NCI-H187 (cell line): ENCODE measurements around the gene ANKMY2.
"Not testable (repeated sequence)": the region's sequence is repeated elsewhere in the genome, so short reads cannot be mapped to it uniquely, and the experiment has no call there.

ENCODE experiments used
- DNase-seq, 2 experiments: peaks; one replicate each; lab custom pipeline; 2025; lab: John Stamatoyannopoulos, UW

Gene ANKMY2

DNA sequence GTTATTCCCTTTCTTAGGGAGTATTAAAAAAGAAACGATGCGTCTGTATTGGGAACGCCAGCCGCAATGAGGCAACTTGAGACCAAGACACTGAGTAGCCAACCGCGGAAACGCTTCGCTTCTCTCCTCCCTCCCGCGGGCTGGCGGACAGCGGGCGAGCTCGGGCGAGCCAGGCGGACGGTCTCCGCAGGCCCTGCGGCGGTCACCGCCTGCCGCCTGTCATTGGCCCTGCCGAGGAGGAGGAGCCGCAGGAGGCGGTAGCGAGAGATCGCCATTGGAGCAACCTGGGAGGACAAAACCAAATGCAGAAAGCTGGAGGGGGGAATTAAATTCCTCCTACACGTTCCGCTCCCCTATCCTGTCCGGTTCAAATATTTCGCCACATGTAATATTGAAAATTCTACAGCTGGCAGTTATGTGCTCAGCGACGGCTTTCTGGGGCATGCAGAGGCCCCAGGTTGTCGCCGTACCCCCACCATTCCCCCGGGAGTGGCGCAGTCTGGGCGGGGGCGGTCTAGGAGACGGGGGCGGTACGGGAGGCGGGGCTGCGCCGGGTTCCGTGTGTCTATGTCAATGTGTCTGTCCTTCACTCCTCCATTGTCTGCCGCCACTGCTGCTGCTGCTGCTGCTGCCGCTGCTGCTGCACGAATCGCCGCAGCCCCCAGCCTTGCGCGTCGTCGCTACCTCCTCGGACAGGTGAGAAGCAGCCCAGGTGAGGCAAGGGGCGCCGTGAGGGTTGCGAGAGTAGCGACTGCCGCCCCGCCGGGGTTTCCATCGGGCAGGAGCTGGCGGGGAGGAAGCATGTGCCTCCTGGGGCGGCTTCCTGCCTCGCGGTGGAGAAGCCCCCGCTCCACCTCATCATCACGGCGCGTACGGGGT, at the start of gene ANKMY2, which contains the start of gene BZW2:
Gene ANKMY2 (minus strand): TSS at position 162 of the 879 bp plus-strand sequence. CDS start 181 bp downstream, outside the sequence.
Gene BZW2 (plus strand): TSS at position 589 of the 879 bp plus-strand sequence. CDS start 19,263 bp downstream, outside the sequence.
- peak; percentile 93 to 94 for DNase-seq

- no peak for DNase-seq
These were observed 49.3 kb upstream of the ANKMY2 start for GRCh38 chr7:16694806-16695205.

- no peak for DNase-seq
These were observed 48.2 kb upstream of the ANKMY2 start for GRCh38 chr7:16693601-16694318.

- DNase-seq, result no peak
These were observed 45.7 kb upstream of the ANKMY2 start for GRCh38 chr7:16691241-16691640.

DNA sequence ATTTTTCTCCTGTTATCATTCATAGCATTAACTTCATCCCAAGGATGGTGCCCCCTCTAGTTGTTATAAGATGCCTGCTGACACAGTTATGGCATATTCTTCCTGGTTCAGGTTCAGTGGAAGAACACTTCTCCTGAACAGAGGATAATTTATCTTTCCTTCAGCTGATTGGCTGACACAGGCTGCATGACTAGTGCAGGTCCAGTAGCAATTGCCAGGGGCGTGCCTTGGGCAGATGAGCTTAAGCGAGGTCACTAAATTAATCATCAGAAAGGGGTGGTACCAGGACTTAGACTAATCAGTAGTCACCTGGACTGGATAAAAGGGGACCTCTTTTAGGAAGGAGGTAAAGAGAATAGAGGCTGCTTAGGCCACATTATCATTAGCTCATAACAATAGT, 42.7 kb upstream of the ANKMY2 start:
- DNase-seq, result no peak

GRCh38 chr7:16685535-16685934, 40.0 kb upstream of the ANKMY2 start:
- no peak for DNase-seq

DNA sequence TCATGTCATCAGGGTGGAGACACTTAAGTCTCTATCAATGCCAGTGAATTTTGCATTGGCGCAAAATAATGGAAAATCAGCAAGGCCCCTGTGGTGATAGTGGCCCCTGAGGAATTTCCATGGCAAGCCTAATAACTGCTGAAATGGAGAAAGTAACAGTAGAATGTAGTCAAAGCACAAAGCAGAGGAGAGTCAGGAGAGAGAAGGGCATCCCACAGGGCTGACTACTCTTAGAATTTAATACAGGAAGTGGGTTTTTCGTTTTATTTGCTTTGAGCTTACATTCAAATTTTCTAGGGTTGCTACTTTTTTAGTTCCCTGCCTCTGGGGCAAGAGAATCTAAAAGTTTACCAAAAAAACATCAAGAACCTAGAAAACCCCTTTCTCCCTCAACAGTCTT, 39.4 kb upstream of the ANKMY2 start:
- no peak for DNase-seq

DNA sequence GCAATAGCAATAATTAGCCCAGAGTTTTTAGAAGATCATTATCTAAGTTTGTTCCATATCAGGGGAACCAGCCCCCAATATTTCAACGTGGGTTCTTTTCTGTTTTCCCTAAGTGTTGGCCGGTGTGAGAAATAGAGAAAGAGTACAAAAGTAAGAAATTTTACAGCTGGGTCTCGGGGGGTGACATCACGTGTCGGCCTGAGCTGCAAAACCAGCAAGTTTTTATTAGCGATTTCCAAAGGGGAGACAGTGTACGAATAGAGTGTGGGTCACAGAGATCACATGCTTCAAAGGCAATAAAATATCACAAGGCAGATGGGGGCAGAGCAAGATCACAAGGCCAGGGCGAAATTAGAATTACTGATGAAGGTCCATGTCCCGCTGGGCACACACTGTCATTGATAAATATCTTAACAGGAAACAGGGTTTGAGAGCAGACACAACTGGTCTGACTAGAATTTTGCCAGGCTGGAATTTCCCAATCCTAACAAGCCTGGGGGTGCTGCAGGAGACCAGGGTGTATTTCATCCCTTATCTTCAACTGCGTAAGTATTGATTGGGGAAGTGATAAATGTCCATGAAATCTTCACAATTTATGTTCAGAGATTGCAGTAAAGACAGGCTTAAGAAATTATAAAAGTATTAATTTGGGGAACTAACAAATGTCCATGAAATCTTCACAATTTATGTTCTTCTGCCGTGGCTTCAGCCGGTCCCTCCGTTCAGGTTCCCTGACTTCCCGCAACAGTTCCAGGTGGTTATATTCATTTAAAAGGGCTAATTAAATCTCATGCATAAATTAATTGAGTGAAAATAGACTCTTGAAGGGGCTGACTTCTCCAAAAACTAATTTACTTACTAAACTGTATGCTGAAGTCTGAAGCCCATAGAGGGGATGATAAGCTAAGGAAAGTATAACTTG, 33.4 kb upstream of the ANKMY2 start:
- not testable (repeated sequence) for DNase-seq

GRCh38 chr7:16677978-16678494, 32.5 kb upstream of the ANKMY2 start:
- no peak for DNase-seq

GRCh38 chr7:16675277-16675676, 29.7 kb upstream of the ANKMY2 start:
- no peak for DNase-seq

GRCh38 chr7:16671811-16672210, 26.3 kb upstream of the ANKMY2 start:
- DNase-seq, result no peak

- DNase-seq, result no peak
These were observed 25.3 kb upstream of the ANKMY2 start for GRCh38 chr7:16670731-16671344.

DNA sequence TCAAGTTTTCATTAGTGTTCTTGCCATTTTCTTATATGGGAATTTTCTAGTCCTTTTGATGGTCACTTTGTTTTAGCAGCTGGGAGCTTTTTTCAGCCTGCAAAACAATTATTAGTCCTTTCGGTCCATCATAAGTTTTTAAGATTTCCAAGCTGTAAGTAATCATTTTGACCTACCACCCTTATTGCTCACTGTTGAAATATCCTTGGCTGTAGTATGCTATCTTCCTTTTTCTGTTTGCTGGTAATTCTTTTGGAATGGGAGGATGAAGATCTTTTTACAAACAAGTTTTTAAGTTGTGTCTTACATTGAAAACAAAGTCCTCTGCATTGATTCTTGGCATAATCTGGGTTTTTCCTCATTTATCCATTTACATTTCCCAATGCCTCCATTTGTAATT, 24.5 kb upstream of the ANKMY2 start:
- DNase-seq, result no peak

DNA sequence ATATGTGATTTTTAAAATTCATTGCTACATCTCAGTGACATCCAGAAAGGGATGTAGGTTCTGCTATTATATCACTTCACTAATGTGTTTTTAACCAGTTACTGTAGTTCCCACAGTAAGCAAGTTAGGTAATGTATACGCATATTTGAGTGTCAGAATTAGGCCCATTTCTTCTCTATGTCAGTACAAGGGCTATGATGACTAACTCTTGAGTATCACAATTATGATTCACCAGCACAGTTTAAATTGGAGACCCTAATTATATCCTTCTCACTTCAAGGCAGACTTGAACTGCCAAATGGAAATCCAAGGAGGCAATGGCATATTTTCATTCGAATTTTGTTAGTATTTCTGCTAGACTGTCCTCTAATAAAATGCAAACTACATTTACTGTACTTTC, 24.0 kb upstream of the ANKMY2 start:
- no peak for DNase-seq

DNA sequence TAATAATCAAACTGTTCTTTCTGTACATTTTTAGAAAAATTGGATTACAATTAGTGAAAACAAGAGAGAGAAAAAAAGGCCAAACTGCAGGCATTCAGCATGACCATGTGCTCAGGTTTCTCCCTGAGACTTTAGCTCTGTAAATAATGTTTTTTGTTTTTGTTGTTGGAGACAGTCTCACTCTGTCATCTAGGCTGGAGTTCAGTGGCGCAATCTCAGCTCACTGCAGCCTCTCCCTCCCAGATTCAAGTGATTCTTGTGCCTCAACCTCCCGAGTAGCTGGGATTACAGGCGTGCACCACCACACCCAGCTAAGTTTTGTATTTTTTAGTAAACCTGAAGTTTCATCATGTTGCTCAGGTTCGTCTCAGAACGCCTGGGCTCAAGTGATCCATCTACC, 23.4 kb upstream of the ANKMY2 start:
- DNase-seq, result no peak

DNA sequence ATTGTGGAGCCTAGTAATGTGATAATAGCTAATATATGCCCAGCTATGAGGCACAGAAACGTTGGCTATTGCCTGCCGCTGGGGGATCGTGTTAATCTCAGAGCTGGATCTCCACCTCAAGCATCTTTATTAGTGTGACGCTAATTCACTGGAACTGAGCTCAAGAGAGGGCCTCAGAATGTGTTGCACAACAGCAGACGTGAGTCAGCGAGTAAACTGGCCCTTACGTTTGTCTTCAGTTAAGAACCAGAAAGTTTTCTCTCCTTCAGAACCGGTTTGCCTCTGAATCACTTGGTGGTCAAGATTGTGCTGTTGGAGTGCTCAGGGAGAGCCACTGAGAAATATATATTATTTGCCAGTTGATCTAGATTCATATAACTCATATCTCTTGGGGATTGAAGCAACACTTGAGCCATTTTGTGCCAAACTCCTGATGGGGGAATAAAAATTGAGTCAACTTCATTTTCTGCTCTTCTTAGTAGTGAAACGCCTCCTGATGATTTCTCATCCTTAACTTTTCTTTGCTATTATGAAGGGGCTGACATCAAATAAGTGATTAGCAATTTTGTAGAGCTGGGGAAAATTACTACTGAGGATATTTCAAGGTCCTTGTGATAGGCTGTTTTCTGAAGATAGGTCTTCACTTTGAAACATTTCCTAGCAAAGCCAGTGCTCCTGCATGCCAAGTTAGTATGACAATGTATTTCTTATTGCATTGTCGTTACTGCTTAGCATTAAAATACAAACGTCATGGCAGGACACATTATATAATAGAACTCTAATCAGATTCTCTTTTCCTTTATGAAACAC, 22.7 kb upstream of the ANKMY2 start:
- no peak for DNase-seq

DNA sequence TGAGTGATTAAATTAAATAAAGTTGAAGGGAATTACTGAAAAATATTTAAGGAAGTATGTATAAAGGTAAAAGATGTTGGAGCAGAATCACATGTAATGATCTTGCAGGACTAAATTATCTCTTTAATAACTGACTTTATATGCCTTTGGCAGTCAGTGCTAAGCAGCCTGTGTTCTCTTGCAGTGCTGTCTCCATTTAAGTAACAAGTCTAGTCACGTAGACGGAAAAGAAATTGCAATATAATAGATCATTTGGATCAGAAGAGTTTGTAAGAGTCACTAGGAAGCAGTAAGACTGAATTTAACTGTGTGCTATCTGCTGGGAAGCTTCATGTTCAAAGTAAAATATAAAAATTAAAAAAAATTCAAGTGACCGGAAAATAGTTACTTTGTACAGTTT, 21.8 kb upstream of the ANKMY2 start:
- no peak for DNase-seq

GRCh38 chr7:16661924-16662323, 16.4 kb upstream of the ANKMY2 start:
- no peak for DNase-seq

- DNase-seq, result no peak
These were observed 15.3 kb upstream of the ANKMY2 start for GRCh38 chr7:16660702-16661464.
